ENCODE measurements around the gene TRAF3IP3. TPM values are rescaled to one million over a fixed set of nuclear protein-coding genes. Genes with fewer than 3 reads are reported as not detected.

TRAF3IP3 gene
- polyA plus RNA-seq, 2 of the 4 experiments (the other 2 are of a cell fraction) = not detected

DNA sequence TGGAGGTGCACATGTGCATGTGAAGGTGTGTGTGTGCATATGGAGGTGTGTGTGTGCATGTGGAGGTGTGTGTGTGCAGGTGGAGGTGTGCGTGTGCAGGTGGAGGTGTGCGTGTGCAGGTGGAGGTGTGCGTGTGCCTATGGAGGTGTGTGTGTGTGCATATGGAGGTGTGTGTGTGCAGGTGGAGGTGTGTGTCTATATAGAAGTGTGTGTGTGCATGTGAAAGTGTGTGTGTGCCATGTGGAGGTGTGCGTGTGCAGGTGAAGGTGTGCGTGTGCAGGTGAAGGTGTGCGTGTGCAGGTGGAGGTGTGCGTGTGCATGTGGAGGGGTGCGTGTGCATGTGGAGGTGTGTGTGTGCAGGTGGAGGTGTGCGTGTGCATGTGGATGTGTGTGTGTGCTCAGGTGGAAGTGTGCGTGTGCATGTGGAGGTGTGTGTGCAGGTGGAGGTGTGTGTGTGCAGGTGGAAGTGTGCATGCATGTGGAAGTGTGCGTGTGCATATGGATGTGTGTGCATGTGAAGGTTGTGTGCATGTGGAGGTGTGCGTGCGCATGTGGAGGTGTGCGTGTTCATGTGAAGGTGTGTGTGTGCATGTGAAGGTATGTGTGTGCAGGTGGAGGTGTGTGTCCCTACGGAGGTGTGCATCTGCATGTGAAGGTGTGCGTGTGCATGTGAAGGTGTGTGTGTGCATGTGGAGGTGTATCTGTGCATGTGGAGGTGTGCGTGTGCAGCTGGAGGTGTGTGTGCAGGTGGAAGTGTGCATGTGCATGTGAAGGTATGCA is 15.0 kb downstream of the TRAF3IP3 start:
- Histone ChIP-seq H3K9me3 (no peaks in the 10 kb centered on the region), H3K4me3 (no peak overlapping the region), H3K4me1 (no peaks in the 10 kb centered on the region), H3K4me2 (no peak overlapping the region), H3K27ac (no peak overlapping the region)
- no peak for TF ChIP-seq FOSB (CRISPR knock-in tag; IDR thresholded peaks at IDR 0.05)
- no peak for TF ChIP-seq PBX3 (IDR thresholded peaks at IDR 0.05)
- TF ChIP-seq HOXB13 (CRISPR knock-in tag; IDR thresholded peaks at IDR 0.05; ENCODE audit: low read depth) = no peak
- TF ChIP-seq RFX5 (IDR thresholded peaks at IDR 0.05) = no peak
- 88% methylated on average over 17 of the region's 17 CpGs for WGBS (ENCODE audit: missing lambda C conversion rate)
- ATAC-seq = no peak
- ChIA-PET CTCF (no interaction called here), POLR2A (no interaction called here)
- FAIRE-seq = no peak
- DNase-seq (ENCODE audit: low read depth in 1 of 2, low spot score in 1 of 2) = no peak

- no peak for DNase-seq (ENCODE audit: low read depth in 1 of 2, low spot score in 1 of 2)
- 46% methylated on average over 6 of the region's 6 CpGs for WGBS (ENCODE audit: missing lambda C conversion rate)
- ChIA-PET CTCF (interaction anchor here (0.7 to 2.0 kb wide), 4 partner anchors 9 to 51 kb away, joined by 3 to 5 read pairs (median 4); no protein-coding TSS in a partner anchor), POLR2A (interaction anchor here (0.5 kb wide), 1 partner anchor 35 kb away, joined by 6 read pairs; no protein-coding TSS in a partner anchor)
- Histone ChIP-seq H3K4me3 (no peak overlapping the region), H3K4me2 (no peak overlapping the region), H3K4me1 (no peaks in the 10 kb centered on the region), H3K27ac (no peak overlapping the region), H3K9me3 (no peaks in the 10 kb centered on the region)
- no peak for FAIRE-seq
- TF ChIP-seq ZNF302 (CRISPR knock-in tag; IDR thresholded peaks at IDR 0.05) (no peak), FOSL2 (IDR thresholded peaks at IDR 0.05) (no peak), FOSL2 (CRISPR knock-in tag; IDR thresholded peaks at IDR 0.05) (no peak), BCL3 (IDR thresholded peaks at IDR 0.05) (no peak), CHD2 (IDR thresholded peaks at IDR 0.05; ENCODE audit: low read length, partially characterized antibody) (no peak), ZC3H11A (IDR thresholded peaks at IDR 0.05) (no peak)
- TF ChIP-seq, protein P1, sequence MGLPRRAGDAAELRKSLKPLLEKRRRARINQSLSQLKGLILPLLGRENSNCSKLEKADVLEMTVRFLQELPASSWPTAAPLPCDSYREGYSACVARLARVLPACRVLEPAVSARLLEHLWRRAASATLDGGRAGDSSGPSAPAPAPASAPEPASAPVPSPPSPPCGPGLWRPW (IDR thresholded peaks at IDR 0.05) = no peak
- TF ChIP-seq, protein P2, sequence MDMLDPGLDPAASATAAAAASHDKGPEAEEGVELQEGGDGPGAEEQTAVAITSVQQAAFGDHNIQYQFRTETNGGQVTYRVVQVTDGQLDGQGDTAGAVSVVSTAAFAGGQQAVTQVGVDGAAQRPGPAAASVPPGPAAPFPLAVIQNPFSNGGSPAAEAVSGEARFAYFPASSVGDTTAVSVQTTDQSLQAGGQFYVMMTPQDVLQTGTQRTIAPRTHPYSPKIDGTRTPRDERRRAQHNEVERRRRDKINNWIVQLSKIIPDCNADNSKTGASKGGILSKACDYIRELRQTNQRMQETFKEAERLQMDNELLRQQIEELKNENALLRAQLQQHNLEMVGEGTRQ (IDR thresholded peaks at IDR 0.05) = no peak
- ATAC-seq = no peak
Measured at GRCh38 chr1:209772126-209772525, 16.3 kb downstream of the TRAF3IP3 start.

DNA sequence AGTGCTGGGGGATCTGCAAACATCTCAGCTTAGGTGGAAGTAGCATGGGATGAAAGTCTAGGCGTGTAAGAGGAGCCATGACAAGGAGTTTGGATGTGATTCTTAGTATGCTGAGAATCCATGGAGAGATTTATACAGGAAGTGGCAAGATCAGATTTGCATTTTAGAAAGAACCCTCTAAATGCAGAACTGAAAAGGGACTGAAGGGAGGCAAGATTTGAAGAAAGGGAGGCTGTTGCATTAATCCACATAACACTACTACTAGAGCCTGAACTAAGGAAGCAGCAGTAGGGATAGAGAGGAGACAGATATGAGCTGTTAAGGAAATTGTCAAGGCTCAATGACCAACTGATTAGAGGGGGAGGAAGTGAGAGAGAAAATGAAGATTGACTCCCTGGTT is 18.7 kb downstream of the TRAF3IP3 start:
- Histone ChIP-seq H3K4me1 (no peaks in the 10 kb centered on the region), H3K27ac (no peak overlapping the region), H3K9me3 (no peaks in the 10 kb centered on the region), H3K4me3 (no peak overlapping the region), H3K4me2 (no peak overlapping the region)
- CTCF ChIA-PET = interaction anchor here (2.1 to 2.2 kb wide), 2 partner anchors 27 to 48 kb away, joined by 7 to 9 read pairs; no protein-coding TSS in a partner anchor
- no peak for TF ChIP-seq PHF8 (IDR thresholded peaks at IDR 0.05; ENCODE audit: borderline replicate concordance, low read depth)
- no peak for ATAC-seq
- POLR2A ChIA-PET = interaction anchor here (1.1 kb wide), 1 partner anchor 10 kb away, joined by 3 read pairs; the partner anchor contains the start of gene C1orf74
- DNase-seq (ENCODE audit: low read depth in 1 of 2, low spot score in 1 of 2) = no peak
- FAIRE-seq = no peak
- WGBS (ENCODE audit: missing lambda C conversion rate) = 4% methylated on average over 1 of the region's 1 CpG

DNA sequence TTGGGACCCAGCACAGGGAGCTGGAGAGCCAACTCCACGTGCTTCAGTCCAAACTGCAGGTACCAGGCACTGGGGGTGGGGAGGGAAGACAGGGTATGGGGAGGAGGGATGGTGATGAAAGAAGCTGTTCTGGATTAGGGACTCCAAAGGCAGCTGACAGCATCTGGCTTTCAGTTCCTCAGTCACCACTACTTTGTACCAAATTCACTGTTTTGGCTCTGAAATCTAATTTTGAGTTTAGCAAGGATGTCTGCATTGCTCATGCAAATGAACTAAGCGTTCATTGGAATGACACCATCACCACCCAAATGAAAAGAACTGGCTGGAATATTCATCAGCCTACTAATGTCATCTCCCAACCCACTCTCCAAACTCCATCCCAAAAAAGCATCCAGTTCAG is 19.8 kb downstream of the TRAF3IP3 start:
- no peak for DNase-seq (ENCODE audit: low read depth in 1 of 2, low spot score in 1 of 2)
- ChIA-PET POLR2A (interaction anchor here (1.1 kb wide), 1 partner anchor 9 kb away, joined by 3 read pairs; the partner anchor contains the start of gene C1orf74), CTCF (interaction anchor here (0.6 to 2.2 kb wide), 4 partner anchors 18 to 327 kb away, joined by 4 to 9 read pairs (median 6); no protein-coding TSS in a partner anchor)
- H3K27ac ChIP-seq = no peak overlapping the region
- TF ChIP-seq CBX2 (IDR thresholded peaks at IDR 0.05; ENCODE audit: borderline replicate concordance, low read depth) = no peak
- no peak for TF ChIP-seq HDAC2 (IDR thresholded peaks at IDR 0.05)
- TF ChIP-seq RCOR1 (IDR thresholded peaks at IDR 0.05; ENCODE audit: low read depth, low read length) = no peak
- no peaks in the 10 kb centered on the region for H3K9me3 ChIP-seq
- no peak for FAIRE-seq
- WGBS (ENCODE audit: missing lambda C conversion rate) = 19% methylated on average over 2 of the region's 2 CpGs
- no peak overlapping the region for H3K4me3 ChIP-seq
- H3K4me2 ChIP-seq = no peak overlapping the region
- no peaks in the 10 kb centered on the region for H3K4me1 ChIP-seq
- ATAC-seq = no peak

All from A549 (cell line).